ENCODE measurements around the gene XK.
"Not testable (repeated sequence)": the region's sequence is repeated elsewhere in the genome, so short reads cannot be mapped to it uniquely, and the experiment has no call there.

The XK gene

GRCh38 chrX:37746218-37746941 is 60.8 kb downstream of the XK start:
- H3K4me3 ChIP-seq (ENCODE audit: low read depth, low read length), result no peak overlapping the region
- no peak for DNase-seq (ENCODE audit: low read depth)

- no peak overlapping the region for H3K4me3 ChIP-seq (ENCODE audit: low read depth, low read length)
- no peak for DNase-seq (ENCODE audit: low read depth)
Observed at GRCh38 chrX:37746951-37747350, 61.4 kb downstream of the XK start.

- H3K4me3 ChIP-seq (ENCODE audit: low read depth, low read length), result no peak overlapping the region
- no peak for DNase-seq (ENCODE audit: low read depth)
Observed at GRCh38 chrX:37752281-37752680, 66.7 kb downstream of the XK start.

GRCh38 chrX:37752936-37753335 is 67.3 kb downstream of the XK start:
- no peak overlapping the region for H3K4me3 ChIP-seq (ENCODE audit: low read depth, low read length)
- DNase-seq (ENCODE audit: low read depth), result no peak

- no peak for DNase-seq (ENCODE audit: low read depth)
- H3K4me3 ChIP-seq (ENCODE audit: low read depth, low read length), result no peak overlapping the region
Observed at GRCh38 chrX:37753384-37753783, 67.8 kb downstream of the XK start.

- no peak overlapping the region for H3K4me3 ChIP-seq (ENCODE audit: low read depth, low read length)
- DNase-seq (ENCODE audit: low read depth), result no peak
Observed at GRCh38 chrX:37754516-37754915, 68.9 kb downstream of the XK start.

GRCh38 chrX:37755025-37755424 is 69.4 kb downstream of the XK start:
- DNase-seq (ENCODE audit: low read depth), result no peak
- H3K4me3 ChIP-seq (ENCODE audit: low read depth, low read length), result no peak overlapping the region

- DNase-seq (ENCODE audit: low read depth), result no peak
- H3K4me3 ChIP-seq (ENCODE audit: low read depth, low read length), result no peak overlapping the region
Observed at GRCh38 chrX:37757082-37757481, 71.5 kb downstream of the XK start.

- no peak overlapping the region for H3K4me3 ChIP-seq (ENCODE audit: low read depth, low read length)
- DNase-seq (ENCODE audit: low read depth), result no peak
Observed at GRCh38 chrX:37759351-37759750, 73.8 kb downstream of the XK start.

- no peak for DNase-seq (ENCODE audit: low read depth)
- no peak overlapping the region for H3K4me3 ChIP-seq (ENCODE audit: low read depth, low read length)
Observed at GRCh38 chrX:37759878-37760418, 74.4 kb downstream of the XK start.

- no peak for DNase-seq (ENCODE audit: low read depth)
Observed at GRCh38 chrX:37763400-37763799, 77.8 kb downstream of the XK start.

GRCh38 chrX:37765507-37765906 is 79.9 kb downstream of the XK start:
- no peak overlapping the region for H3K4me3 ChIP-seq (ENCODE audit: low read depth, low read length)
- DNase-seq (ENCODE audit: low read depth), result no peak

More at GRCh38 chrX:37763400-37763799, 77.8 kb downstream of the XK start:
- no peak overlapping the region for H3K4me3 ChIP-seq (ENCODE audit: low read depth, low read length)

- H3K4me3 ChIP-seq (ENCODE audit: low read depth, low read length), result no peak overlapping the region
- no peak for DNase-seq (ENCODE audit: low read depth)
Observed at GRCh38 chrX:37767430-37767829, 81.8 kb downstream of the XK start.

- H3K4me3 ChIP-seq (ENCODE audit: low read depth, low read length); DNase-seq (ENCODE audit: low read depth): not testable (repeated sequence)
Observed at GRCh38 chrX:37768866-37769265, 83.3 kb downstream of the XK start.

- H3K4me3 ChIP-seq (ENCODE audit: low read depth, low read length), result no peak overlapping the region
- DNase-seq (ENCODE audit: low read depth), result no peak
Observed at GRCh38 chrX:37776283-37776986, 90.8 kb downstream of the XK start.

- DNase-seq (ENCODE audit: low read depth), result no peak
- H3K4me3 ChIP-seq (ENCODE audit: low read depth, low read length), result no peak overlapping the region
Observed at GRCh38 chrX:37776987-37777325, 91.4 kb downstream of the XK start.

GRCh38 chrX:37779857-37780256 is 94.3 kb downstream of the XK start, which contains the start of gene CYBB:
Gene CYBB (plus strand): TSS chrX:37780059. CDS start chrX:37780078, 19 bp downstream.
- DNase-seq (ENCODE audit: low read depth), result no peak
- H3K4me3 ChIP-seq (ENCODE audit: low read depth, low read length), result no peak within 1 kb of the TSS

- no peak for DNase-seq (ENCODE audit: low read depth)
- no peak overlapping the region for H3K4me3 ChIP-seq (ENCODE audit: low read depth, low read length)
Observed at GRCh38 chrX:37781081-37781480, 95.5 kb downstream of the XK start.

Data from skeletal muscle cell (primary cell).